ENCODE measurements around the gene PNPLA3.

Gene PNPLA3

GRCh38 chr22:43967069-43967468, 43.5 kb downstream of the PNPLA3 start:
- TF ChIP-seq, protein P1, sequence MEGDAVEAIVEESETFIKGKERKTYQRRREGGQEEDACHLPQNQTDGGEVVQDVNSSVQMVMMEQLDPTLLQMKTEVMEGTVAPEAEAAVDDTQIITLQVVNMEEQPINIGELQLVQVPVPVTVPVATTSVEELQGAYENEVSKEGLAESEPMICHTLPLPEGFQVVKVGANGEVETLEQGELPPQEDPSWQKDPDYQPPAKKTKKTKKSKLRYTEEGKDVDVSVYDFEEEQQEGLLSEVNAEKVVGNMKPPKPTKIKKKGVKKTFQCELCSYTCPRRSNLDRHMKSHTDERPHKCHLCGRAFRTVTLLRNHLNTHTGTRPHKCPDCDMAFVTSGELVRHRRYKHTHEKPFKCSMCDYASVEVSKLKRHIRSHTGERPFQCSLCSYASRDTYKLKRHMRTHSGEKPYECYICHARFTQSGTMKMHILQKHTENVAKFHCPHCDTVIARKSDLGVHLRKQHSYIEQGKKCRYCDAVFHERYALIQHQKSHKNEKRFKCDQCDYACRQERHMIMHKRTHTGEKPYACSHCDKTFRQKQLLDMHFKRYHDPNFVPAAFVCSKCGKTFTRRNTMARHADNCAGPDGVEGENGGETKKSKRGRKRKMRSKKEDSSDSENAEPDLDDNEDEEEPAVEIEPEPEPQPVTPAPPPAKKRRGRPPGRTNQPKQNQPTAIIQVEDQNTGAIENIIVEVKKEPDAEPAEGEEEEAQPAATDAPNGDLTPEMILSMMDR (conservative IDR thresholded peaks at IDR 0.05; ENCODE audit: low read depth, low read length), result no peak
- no peak for DNase-seq (ENCODE audit: low read depth)
- H3K4me3 ChIP-seq (ENCODE audit: low read depth, low read length), result no peak overlapping the region

GRCh38 chr22:43968614-43969013, 45.0 kb downstream of the PNPLA3 start:
- H3K4me3 ChIP-seq (ENCODE audit: low read depth, low read length), result no peak overlapping the region
- TF ChIP-seq, protein P1 (conservative IDR thresholded peaks at IDR 0.05; ENCODE audit: low read depth, low read length), result no peak
- DNase-seq (ENCODE audit: low read depth), result no peak

GRCh38 chr22:43969021-43969878, 45.6 kb downstream of the PNPLA3 start:
- TF ChIP-seq, protein P1 (conservative IDR thresholded peaks at IDR 0.05; ENCODE audit: low read depth, low read length), result no peak
- DNase-seq (ENCODE audit: low read depth), result no peak
- H3K4me3 ChIP-seq (ENCODE audit: low read depth, low read length), result no peak overlapping the region

- peak; percentile 34 for DNase-seq (ENCODE audit: low read depth)
- TF ChIP-seq, protein P1 (conservative IDR thresholded peaks at IDR 0.05; ENCODE audit: low read depth, low read length), result no peak
- H3K4me3 ChIP-seq (ENCODE audit: low read depth, low read length), result no peak overlapping the region
These were observed 46.6 kb downstream of the PNPLA3 start for GRCh38 chr22:43969989-43970755.

DNA sequence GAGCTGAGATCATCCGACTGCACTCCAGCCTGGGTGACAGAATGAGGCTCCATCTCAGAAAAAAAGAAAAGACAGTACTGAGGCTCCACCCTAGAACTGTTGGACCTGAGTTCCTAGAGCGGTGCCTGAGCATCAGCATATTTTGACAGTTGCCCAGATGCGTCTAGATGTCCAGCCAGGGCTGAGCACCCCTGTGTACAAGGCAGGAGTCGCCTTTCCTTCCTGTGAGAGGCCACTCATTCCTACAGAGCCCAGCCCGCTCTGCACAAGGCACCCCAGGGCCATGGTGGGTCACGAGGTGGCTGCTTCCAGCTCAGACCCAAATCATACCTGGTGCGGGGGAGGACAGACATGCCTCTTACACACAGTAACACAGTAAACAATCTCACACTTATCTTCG, 47.5 kb downstream of the PNPLA3 start:
- TF ChIP-seq, protein P1 (conservative IDR thresholded peaks at IDR 0.05; ENCODE audit: low read depth, low read length), result no peak
- no peak for DNase-seq (ENCODE audit: low read depth)
- no peak overlapping the region for H3K4me3 ChIP-seq (ENCODE audit: low read depth, low read length)

- no peak overlapping the region for H3K4me3 ChIP-seq (ENCODE audit: low read depth, low read length)
- no peak for DNase-seq (ENCODE audit: low read depth)
- TF ChIP-seq, protein P1 (conservative IDR thresholded peaks at IDR 0.05; ENCODE audit: low read depth, low read length), result no peak
These were observed 49.4 kb downstream of the PNPLA3 start for GRCh38 chr22:43972931-43973462.
